Activated T-helper 9 cell treated with anti-CD3 and anti-CD28 coated beads, Interleukin-2, amount 50 U/mL, for 16 hours (primary cell): ENCODE measurements around the gene WNK4.

Experiments used
- DNase-seq: peaks from one replicate; pipeline ENCODE4 v3.0.0-alpha.2; 2020; ENCODE audit warnings: low read depth

WNK4 gene

DNA sequence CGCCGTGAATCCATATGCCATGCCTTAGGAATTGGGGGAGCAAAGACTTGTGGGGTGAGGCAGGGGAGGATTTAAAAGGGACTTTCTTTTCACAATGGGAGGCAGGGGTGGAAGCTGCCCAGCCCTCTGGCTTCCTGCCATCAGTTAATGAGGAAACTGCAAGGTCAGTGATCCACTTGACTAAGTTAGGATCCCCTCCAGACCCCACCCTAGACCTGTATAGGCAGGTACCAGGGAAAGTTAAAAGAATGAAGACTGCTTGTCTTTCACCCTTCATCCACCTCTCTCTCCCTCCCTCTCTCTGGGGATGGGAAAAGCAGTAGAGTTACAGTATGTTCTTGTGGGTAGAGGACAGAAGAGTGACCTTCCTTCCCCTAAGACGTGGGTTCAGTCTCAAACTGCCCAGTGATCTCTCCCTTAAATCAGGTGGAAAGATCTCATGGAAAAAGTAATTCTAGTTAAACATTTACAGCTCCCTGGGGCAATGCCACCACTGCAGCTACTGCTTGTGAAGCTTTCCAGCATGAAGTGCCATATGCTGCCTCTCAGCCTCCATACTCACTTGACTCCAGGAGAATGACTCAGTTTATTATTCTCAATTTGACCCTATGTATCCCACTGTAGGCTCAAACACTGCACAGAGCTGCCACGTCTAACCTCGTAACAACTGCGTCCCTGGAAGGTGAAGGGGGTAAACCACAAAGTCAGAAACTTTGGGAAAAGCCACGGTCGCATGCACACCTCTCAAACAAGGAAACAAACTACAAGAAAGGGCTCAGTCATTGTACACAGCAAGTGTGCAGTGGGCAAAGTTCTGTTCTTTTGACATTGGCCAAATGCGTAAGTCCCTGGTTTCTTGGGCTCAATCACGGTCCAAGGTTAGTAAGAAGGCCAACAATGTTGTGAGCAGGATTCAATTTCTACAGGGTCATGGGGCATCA is 16.9 kb downstream of the WNK4 start:
- no peak for DNase-seq

DNA sequence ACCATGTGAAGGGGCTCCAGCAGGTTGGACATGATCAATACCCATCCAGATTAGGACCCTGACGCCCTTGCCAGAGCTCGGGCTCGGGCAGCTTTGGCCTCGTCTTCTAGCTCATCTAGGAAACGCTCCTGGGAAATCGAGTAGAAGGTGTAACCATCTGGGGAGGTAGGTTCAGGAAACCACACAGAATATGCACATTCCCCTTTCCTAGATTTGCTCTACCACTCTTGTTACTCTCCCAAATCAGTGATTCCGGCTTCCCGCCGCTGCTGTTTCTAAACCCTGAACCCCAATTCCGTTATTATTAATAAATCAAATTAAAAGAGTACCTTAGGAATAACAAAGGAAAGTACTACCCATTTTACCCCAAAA is 17.6 kb downstream of the WNK4 start:
- DNase-seq, result no peak

DNA sequence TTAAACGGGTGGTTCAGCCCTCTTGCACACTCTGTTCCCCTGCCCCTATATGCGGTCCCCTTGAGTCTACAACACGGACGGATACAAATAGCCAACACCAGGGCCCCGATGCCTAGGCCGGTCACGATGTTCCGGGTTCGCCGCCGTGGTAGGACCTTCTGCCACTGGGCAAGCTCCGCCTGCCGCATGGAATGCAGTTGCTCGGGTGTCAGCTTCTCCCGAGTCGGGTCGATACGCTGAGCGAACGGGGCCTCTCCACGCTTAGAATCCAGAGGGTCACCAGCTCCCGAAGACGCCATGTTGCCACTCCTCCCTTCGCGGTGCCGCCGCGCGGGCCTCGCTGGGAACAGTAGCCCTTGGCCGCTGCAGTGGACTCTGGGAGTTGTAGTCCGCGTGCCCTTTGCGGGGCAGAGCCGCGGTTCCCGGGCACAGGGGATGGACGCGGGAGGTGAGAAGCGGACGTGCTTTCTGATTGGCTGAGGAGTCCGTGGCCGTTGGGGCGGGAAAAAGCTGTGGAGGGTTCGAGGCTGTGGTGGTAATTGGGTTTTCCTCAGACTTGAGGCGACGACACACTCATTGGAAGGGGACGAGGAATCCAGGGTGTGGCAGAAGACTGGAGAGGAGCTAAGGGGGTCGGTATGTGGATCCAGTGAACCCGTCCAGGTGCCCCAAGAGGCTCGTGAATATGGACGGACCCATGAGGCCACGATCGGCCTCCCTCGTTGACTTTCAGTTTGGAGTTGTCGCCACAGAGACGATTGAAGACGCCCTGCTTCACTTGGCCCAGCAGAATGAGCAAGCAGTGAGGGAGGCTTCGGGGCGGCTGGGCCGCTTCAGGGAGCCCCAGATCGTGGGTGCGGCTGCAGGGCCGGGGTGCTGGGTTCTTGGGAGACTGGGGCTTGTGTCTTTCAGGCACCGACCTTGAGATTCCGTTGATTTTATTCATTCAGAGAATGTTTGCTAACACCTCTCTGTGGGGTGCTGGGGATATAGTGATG is 18.3 kb downstream of the WNK4 start, which contains the start of the genes CNTD1 and COA3:
CNTD1 (plus strand) TSS at position 479 of the 998 bp plus-strand sequence; CDS start at position 686, 207 bp downstream.
COA3 (minus strand) TSS at position 322 of the 998 bp plus-strand sequence; CDS start at position 299, 23 bp downstream.
- DNase-seq, result peak; percentile 61

GRCh38 chr17:42803074-42803883 is 22.9 kb downstream of the WNK4 start:
- DNase-seq, result no peak

DNA sequence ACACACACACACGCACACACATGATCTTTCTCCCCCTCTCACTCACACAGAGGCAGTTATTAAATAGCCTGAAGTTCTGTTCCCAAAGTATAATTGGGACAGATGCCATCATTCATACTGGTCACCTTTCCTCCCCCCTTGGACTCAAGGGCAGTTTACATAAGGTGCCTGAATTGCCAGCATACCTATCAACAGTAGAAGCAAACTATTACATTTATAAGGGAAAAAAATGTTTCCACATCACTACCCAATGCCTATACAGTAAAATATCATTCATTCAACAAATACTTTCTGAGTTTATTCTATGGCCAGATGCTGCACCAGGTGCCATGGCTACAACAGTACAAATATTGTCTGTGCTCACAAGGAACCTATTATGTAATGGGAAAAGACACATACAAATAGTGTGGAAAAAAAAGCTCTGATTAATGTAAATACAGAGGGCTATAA is 24.5 kb downstream of the WNK4 start:
- DNase-seq, result no peak

DNA sequence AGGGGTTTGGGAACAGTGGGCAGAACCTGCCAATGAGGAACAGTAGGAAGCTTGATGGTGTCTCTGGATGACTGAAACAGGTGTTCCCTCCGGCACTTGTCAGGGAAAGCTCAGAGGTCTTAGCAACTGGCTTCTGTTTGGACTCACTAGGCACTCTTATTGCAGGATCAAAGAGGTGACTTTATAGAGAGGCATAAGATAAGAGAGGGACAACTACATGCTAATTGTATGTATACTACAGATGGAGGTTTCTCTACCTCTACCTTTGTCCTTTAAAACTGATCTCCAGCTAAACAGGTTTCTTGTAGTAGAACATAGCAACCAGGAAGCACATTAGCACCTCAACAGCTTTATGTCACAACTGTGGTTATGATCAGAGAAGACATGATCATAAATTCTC is 25.8 kb downstream of the WNK4 start:
- no peak for DNase-seq

DNA sequence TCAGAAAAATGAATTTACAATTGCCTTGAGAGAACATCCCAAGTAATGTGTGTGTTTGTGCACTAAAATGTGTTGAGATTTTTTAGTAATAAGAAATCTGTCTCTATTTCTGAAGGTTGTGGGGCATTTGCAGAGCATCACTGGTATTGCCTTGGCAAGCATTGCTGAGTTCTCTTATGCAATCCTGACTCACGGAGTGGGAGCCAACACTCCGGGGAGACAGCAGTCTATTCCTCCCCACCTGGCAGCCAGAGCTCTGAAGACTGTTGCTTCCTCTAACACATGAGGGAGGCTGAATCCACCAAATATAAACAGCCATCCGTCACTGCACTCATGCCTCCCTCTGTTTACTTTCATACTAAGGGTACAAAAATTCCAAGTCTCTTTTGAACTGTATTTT is 28.8 kb downstream of the WNK4 start:
- no peak for DNase-seq

- DNase-seq, result no peak
Observed at GRCh38 chr17:42814633-42815399, 34.4 kb downstream of the WNK4 start.

DNA sequence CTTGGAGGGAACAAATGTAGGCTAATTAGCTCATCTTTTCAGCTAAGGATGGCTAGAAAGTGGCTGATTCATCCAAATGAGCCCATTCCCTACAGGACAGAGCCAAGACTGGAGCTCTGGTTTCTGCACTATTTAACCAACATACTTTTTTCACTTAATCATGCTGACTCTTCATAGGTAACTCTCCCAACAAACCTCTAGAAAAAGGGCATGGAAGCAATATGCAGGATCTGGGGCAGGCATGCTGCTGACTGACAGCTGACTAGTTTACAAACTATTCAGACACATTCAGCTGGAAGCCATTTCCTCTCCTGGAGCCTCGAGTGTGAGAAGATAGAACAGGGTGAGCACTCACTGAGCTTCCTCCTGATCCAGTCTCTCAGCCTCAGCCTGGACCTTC is 37.5 kb downstream of the WNK4 start:
- no peak for DNase-seq

DNA sequence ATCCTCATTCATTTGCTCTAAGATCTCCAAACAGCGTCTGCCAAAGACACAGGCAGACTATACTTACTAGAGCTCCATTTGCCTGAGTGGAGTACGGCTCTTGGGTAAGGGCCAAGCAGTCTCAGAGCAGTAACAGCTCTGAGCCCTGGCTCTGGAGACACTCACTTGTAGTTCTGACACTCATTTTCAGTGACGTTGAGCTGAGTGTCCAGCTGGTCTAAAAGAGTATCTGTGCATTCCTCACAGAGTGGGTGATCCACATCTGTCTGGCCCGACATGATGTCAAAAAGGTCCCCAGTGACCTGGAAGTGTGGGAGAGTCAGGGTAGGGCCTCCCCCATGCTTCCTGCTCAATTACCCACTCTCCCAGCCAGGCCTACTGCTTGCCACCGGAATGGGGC is 38.0 kb downstream of the WNK4 start:
- no peak for DNase-seq

DNA sequence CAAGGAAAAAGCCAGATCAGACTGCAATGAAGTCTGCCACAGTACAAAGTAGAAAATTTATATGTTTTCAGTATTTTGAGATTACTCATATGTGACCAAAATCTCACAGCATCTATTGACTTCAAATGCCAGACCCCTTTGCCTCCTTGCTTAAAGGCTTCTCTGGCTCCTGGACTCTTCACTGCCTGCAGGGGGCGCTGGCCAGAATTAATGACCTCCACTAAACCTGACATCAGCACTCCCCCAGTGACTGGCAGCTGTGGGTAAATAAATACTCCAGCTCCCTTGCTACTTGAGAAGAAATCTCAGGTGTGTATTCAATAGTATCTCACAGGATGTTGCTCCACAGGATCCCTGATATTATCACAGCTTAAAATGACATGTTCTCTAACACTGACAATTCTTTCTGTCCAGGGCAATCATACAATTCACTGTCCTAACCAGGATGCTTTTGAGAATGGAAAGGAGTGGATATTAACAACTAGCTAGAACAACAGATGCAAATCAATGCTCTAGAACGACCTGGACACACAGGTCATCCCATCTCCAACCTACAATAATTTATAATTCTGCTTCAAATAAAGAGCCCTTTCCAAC is 39.6 kb downstream of the WNK4 start:
- peak; percentile 51 for DNase-seq

GRCh38 chr17:42821176-42821575 is 40.8 kb downstream of the WNK4 start:
- DNase-seq, result no peak

GRCh38 chr17:42827472-42827871 is 47.1 kb downstream of the WNK4 start:
- DNase-seq, result no peak

- no peak for DNase-seq
Observed at GRCh38 chr17:42830971-42831370, 50.6 kb downstream of the WNK4 start.

- DNase-seq, result no peak
Observed at GRCh38 chr17:42832213-42832933, 52.0 kb downstream of the WNK4 start.

- peak; percentile 83 for DNase-seq
Observed at GRCh38 chr17:42832934-42833766, 52.7 kb downstream of the WNK4 start, which contains the start of gene PSME3. TSS of gene PSME3 (plus strand) at chr17:42833397. CDS start at chr17:42833632, 235 bp downstream.

GRCh38 chr17:42833767-42834422 is 53.5 kb downstream of the WNK4 start:
- DNase-seq, result no peak

DNA sequence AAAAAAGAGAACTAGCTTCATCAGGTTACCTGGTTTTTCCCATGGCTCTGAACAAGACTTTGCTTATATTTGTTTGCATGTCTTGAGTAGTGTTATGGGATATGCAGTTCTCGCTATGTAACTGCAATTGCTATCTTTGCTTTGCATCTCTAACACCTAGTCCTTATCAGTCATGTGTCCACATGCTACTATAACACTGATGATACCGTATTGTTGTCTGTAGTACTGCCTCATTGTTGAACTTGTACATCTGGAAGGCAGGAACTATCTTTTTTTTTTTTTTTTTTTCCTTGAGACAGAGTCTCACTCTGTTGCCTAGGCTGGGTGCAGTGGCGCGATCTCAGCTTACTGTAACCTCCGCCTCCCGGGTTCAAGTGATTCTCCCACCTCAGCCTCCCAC is 55.3 kb downstream of the WNK4 start:
- DNase-seq, result no peak
